ENCODE results near the gene HDGFL2. TPM values are rescaled to one million over a fixed set of nuclear protein-coding genes. Genes with fewer than 3 reads are reported as not detected.

The HDGFL2 gene
- total and polyA plus RNA-seq, 4 donors: 23.5 to 91.2 (median 64.4) TPM

DNA sequence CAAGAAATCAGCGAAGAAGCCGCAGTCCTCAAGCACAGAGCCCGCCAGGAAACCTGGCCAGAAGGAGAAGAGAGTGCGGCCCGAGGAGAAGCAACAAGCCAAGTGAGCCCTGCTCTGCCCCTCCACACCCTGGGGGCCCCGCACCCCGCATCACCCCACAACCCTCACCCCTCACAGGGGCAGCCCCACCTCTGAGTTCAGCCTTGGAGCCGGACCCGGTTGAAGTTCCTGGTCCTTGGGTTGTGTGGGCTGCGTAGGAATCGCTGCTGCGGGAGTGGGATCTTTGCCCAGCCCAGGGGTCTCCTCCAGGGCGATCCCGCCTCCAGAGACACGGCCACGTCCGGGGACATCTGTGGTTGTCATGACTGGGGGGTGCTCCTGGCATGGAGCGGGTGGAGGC is 24.2 kb downstream of the HDGFL2 start:
- no peaks in the 10 kb centered on the region for H3K27me3 ChIP-seq (ENCODE audit: control insufficient read depth, insufficient read depth, low read length)
- DNase-seq (ENCODE audit: low read depth in 4 of 6, low spot score in 6 of 6): no peak
- no peak overlapping the region for H3K4me3 ChIP-seq (ENCODE audit: low read depth, low read length)
- no peaks in the 10 kb centered on the region for H3K4me1 ChIP-seq (ENCODE audit: control insufficient read depth, insufficient read depth, low read length)
- WGBS (ENCODE audit: insufficient coverage): 87% methylated on average over 15 of the region's 18 CpGs
- no peak overlapping the region for H3K27ac ChIP-seq (ENCODE audit: low read depth, low read length)
- H3K36me3 ChIP-seq (ENCODE audit: control insufficient read depth, insufficient read depth, low read length): peaks cover 99% of the 10 kb centered on the region
- H3K9me3 ChIP-seq (ENCODE audit: control insufficient read depth, insufficient read depth, low read length): no peaks in the 10 kb centered on the region

DNA sequence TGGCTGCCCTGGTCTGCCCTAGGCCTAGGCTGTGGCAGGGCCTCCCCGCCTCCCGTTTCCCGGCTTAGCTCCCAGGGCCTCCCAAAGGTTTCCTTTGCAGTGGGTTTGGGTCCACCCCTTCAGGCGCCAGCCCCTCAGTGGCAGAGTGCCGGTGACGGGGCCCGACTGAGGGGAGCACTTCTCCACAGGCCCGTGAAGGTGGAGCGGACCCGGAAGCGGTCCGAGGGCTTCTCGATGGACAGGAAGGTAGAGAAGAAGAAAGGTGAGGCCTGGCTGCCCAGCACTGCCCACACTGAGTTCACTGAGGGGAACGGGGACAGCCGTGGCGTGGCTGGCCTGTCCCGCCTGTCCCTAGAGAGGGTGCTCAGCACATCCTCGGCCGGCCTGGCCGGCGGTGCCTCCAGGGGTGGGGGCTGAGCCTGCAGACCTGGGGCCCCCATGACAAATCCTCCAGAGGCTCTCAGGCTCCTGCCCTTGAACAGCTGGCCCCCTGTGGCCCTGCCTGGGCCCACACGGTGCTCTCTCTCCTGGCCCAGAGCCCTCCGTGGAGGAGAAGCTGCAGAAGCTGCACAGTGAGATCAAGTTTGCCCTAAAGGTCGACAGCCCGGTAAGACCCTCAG is 25.8 kb downstream of the HDGFL2 start:
- 92% methylated on average over 25 of the region's 25 CpGs for WGBS (ENCODE audit: insufficient coverage)
- no peaks in the 10 kb centered on the region for H3K4me1 ChIP-seq (ENCODE audit: control insufficient read depth, insufficient read depth, low read length)
- DNase-seq (ENCODE audit: low read depth in 4 of 6, low spot score in 6 of 6): no peak
- H3K4me3 ChIP-seq (ENCODE audit: low read depth, low read length): no peak overlapping the region
- no peak overlapping the region for H3K27ac ChIP-seq (ENCODE audit: low read depth, low read length)
- peaks cover 99% of the 10 kb centered on the region for H3K36me3 ChIP-seq (ENCODE audit: control insufficient read depth, insufficient read depth, low read length)
- H3K9me3 ChIP-seq (ENCODE audit: control insufficient read depth, insufficient read depth, low read length): no peaks in the 10 kb centered on the region
- no peaks in the 10 kb centered on the region for H3K27me3 ChIP-seq (ENCODE audit: control insufficient read depth, insufficient read depth, low read length)

DNA sequence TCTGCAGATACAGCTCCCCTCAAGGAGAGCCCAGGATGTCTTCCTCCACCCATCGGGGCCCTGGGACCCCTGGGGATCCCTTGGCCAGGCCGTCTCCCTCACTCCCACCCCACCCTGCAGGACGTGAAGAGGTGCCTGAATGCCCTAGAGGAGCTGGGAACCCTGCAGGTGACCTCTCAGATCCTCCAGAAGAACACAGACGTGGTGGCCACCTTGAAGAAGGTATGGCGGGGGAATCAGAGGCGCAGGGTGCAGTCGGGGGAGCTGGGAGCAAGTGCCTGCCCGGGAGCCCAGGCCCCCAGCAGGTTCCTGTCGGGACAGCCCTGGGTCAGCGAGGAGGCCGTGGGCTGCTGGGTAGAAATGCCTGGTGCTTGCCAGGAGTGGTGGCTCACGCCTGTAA is 26.6 kb downstream of the HDGFL2 start:
- Histone ChIP-seq H3K27ac (ENCODE audit: low read depth, low read length) (no peak overlapping the region), H3K27me3 (ENCODE audit: control insufficient read depth, insufficient read depth, low read length) (no peaks in the 10 kb centered on the region), H3K36me3 (ENCODE audit: control insufficient read depth, insufficient read depth, low read length) (peaks cover 99% of the 10 kb centered on the region), H3K9me3 (ENCODE audit: control insufficient read depth, insufficient read depth, low read length) (no peaks in the 10 kb centered on the region), H3K4me1 (ENCODE audit: control insufficient read depth, insufficient read depth, low read length) (no peaks in the 10 kb centered on the region), H3K4me3 (ENCODE audit: low read depth, low read length) (no peak overlapping the region)
- no peak for DNase-seq (ENCODE audit: low read depth in 4 of 6, low spot score in 6 of 6)
- WGBS (ENCODE audit: insufficient coverage): 95% methylated on average over 9 of the region's 12 CpGs

DNA sequence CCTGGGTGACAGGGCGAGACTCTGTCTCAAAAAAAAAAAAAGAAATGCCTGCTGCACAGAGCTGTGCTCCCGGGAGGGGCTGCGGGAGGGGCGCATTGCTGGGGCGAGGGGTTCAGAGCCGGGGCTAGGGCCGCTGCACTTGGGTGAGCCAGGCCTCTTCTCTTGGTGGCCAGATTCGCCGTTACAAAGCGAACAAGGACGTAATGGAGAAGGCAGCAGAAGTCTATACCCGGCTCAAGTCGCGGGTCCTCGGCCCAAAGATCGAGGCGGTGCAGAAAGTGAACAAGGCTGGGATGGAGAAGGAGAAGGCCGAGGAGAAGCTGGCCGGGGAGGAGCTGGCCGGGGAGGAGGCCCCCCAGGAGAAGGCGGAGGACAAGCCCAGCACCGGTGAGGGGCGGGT is 27.2 kb downstream of the HDGFL2 start:
- peaks cover 99% of the 10 kb centered on the region for H3K36me3 ChIP-seq (ENCODE audit: control insufficient read depth, insufficient read depth, low read length)
- WGBS (ENCODE audit: insufficient coverage): 94% methylated on average over 20 of the region's 23 CpGs
- DNase-seq (ENCODE audit: low read depth in 4 of 6, low spot score in 6 of 6): no peak
- H3K27ac ChIP-seq (ENCODE audit: low read depth, low read length): no peak overlapping the region
- H3K4me1 ChIP-seq (ENCODE audit: control insufficient read depth, insufficient read depth, low read length): no peaks in the 10 kb centered on the region
- no peaks in the 10 kb centered on the region for H3K27me3 ChIP-seq (ENCODE audit: control insufficient read depth, insufficient read depth, low read length)
- H3K4me3 ChIP-seq (ENCODE audit: low read depth, low read length): no peak overlapping the region
- no peaks in the 10 kb centered on the region for H3K9me3 ChIP-seq (ENCODE audit: control insufficient read depth, insufficient read depth, low read length)

DNA sequence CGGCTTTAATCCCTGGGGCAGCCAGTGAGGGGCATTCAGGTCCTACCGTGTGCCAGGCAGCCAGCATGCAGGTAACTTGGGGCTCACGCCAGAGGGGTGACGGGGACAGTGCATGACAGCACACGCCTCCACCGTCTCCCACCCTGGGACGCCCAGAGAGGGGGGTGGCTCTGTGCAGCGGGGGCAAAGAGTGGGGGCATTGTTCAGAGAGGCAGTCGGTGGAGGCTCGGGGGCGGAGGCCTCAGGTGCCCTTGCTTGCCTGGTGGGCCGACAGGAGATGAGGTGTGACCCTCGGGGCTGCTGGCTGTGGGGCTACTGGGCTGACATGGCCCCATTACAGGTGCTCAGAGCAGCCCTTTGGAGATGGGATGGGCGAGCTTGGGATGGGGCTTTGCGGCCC is 27.8 kb downstream of the HDGFL2 start:
- Histone ChIP-seq H3K27ac (ENCODE audit: low read depth, low read length) (no peak overlapping the region), H3K4me3 (ENCODE audit: low read depth, low read length) (no peak overlapping the region), H3K36me3 (ENCODE audit: control insufficient read depth, insufficient read depth, low read length) (peaks cover 99% of the 10 kb centered on the region), H3K27me3 (ENCODE audit: control insufficient read depth, insufficient read depth, low read length) (no peaks in the 10 kb centered on the region), H3K9me3 (ENCODE audit: control insufficient read depth, insufficient read depth, low read length) (no peaks in the 10 kb centered on the region), H3K4me1 (ENCODE audit: control insufficient read depth, insufficient read depth, low read length) (no peaks in the 10 kb centered on the region)
- no peak for DNase-seq (ENCODE audit: low read depth in 4 of 6, low spot score in 6 of 6)
- WGBS (ENCODE audit: insufficient coverage): 95% methylated on average over 13 of the region's 15 CpGs

DNA sequence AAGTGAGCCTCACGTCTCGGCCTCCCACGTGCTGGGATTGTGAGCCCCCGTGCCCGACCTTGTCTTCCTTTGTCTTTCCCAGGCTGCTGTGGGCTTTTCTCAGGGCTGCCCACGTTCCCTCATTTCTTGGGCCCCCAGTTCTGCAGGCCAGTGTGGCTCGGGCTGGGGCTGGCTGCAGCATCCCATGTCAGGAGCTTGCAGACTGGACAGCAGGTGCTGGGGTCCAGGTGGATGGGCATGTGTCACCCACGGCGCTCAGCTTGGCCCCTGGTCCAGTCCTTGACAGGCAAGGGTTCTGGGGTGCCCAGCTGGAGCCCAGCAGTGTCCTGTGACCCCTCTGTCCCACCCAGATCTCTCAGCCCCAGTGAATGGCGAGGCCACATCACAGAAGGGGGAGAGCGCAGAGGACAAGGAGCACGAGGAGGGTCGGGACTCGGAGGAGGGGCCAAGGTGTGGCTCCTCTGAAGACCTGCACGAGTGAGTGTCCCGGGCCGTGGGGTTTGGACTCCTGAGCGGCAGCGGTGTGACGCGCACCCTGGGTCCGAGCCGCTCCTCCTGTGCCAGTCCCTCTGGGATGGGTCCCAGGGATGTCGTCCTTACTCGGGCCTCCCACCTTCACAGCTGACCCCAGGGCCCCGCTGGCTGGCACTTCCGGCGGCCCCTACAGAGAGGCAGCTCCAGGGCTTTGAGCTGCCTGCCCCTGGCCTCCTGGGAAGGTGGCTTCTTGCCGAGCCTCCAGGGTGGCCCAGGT is 28.9 kb downstream of the HDGFL2 start:
- Histone ChIP-seq H3K27ac (ENCODE audit: low read depth, low read length) (no peak overlapping the region), H3K4me1 (ENCODE audit: control insufficient read depth, insufficient read depth, low read length) (no peaks in the 10 kb centered on the region)

DNA sequence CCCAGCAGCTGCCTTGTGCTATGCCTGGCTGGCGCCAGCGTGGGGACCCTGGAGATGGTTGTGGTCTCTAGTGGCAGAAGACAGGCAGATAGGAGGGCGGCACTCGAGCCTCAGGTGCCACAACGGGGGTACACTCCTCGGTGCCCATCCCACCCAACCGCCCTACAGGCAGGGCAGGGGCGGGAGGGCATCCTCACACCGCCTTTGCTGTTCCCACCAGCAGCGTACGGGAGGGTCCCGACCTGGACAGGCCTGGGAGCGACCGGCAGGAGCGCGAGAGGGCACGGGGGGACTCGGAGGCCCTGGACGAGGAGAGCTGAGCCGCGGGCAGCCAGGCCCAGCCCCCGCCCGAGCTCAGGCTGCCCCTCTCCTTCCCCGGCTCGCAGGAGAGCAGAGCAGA is 29.6 kb downstream of the HDGFL2 start:
- WGBS (ENCODE audit: insufficient coverage): 91% methylated on average over 23 of the region's 25 CpGs
- no peaks in the 10 kb centered on the region for H3K9me3 ChIP-seq (ENCODE audit: control insufficient read depth, insufficient read depth, low read length)
- no peaks in the 10 kb centered on the region for H3K4me1 ChIP-seq (ENCODE audit: control insufficient read depth, insufficient read depth, low read length)

More for the DNA sequence above, 28.9 kb downstream of the HDGFL2 start:
- peaks cover 99% of the 10 kb centered on the region for H3K36me3 ChIP-seq (ENCODE audit: control insufficient read depth, insufficient read depth, low read length)
- WGBS (ENCODE audit: insufficient coverage): 95% methylated on average over 29 of the region's 29 CpGs
- no peaks in the 10 kb centered on the region for H3K9me3 ChIP-seq (ENCODE audit: control insufficient read depth, insufficient read depth, low read length)
- H3K27me3 ChIP-seq (ENCODE audit: control insufficient read depth, insufficient read depth, low read length): no peaks in the 10 kb centered on the region
- no peak overlapping the region for H3K4me3 ChIP-seq (ENCODE audit: low read depth, low read length)
- no peak for DNase-seq (ENCODE audit: low read depth in 4 of 6, low spot score in 6 of 6)

DNA sequence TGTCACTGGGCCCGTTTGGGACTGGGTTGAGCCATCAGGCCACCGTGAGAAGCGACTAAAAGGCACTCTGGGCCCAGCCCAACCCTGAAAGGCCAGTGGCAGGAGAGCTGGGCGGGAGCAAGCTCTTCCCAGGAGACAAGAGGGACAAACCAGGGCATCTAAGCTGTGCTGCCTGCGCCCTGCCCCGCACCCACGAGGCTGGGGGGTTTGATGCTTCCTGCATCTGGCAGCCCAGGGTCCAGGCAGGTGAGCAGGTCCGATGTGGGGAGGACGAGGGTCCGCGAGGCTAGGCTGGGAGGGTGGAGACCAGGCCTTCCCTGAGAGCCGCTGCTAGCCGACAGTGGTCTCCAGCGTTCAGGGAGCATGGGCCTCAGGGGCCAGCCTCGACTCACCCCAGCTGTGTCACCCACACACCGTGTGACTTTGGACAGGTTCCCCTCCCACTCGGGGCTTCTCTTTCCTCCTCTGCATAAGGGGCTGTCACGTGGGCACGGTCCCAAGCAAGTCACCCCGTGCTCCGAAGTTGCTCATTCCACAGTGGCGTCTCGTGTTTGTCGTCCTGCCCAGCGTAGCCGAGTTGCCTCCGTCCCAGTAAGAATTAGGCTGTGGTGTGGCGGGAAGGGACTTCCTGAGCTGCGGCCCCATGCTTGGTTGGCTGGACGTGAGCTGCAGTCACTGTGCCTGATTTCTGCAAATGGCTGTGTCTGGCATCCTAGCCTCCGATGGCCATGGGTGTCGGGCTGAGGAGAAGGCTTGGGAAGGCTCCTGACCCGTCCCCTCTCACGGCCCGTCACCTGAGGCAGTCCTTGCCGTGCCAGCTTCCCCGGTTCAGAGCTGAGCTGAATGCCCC is 30.4 kb downstream of the HDGFL2 start:
- H3K9me3 ChIP-seq (ENCODE audit: control insufficient read depth, insufficient read depth, low read length): no peaks in the 10 kb centered on the region
- H3K27ac ChIP-seq (ENCODE audit: low read depth, low read length): no peak overlapping the region
- H3K27me3 ChIP-seq (ENCODE audit: control insufficient read depth, insufficient read depth, low read length): no peaks in the 10 kb centered on the region
- peaks cover 100% of the 10 kb centered on the region for H3K36me3 ChIP-seq (ENCODE audit: control insufficient read depth, insufficient read depth, low read length)
- H3K4me3 ChIP-seq (ENCODE audit: low read depth, low read length): no peak overlapping the region
- 93% methylated on average over 31 of the region's 37 CpGs for WGBS (ENCODE audit: insufficient coverage)
- no peaks in the 10 kb centered on the region for H3K4me1 ChIP-seq (ENCODE audit: control insufficient read depth, insufficient read depth, low read length)
- DNase-seq (ENCODE audit: low read depth in 4 of 6, low spot score in 6 of 6): no peak

More for the DNA sequence above, 29.6 kb downstream of the HDGFL2 start:
- DNase-seq (ENCODE audit: low read depth in 4 of 6, low spot score in 6 of 6): no peak
- H3K27ac ChIP-seq (ENCODE audit: low read depth, low read length): no peak overlapping the region
- H3K27me3 ChIP-seq (ENCODE audit: control insufficient read depth, insufficient read depth, low read length): no peaks in the 10 kb centered on the region
- peaks cover 99% of the 10 kb centered on the region for H3K36me3 ChIP-seq (ENCODE audit: control insufficient read depth, insufficient read depth, low read length)
- no peak overlapping the region for H3K4me3 ChIP-seq (ENCODE audit: low read depth, low read length)

DNA sequence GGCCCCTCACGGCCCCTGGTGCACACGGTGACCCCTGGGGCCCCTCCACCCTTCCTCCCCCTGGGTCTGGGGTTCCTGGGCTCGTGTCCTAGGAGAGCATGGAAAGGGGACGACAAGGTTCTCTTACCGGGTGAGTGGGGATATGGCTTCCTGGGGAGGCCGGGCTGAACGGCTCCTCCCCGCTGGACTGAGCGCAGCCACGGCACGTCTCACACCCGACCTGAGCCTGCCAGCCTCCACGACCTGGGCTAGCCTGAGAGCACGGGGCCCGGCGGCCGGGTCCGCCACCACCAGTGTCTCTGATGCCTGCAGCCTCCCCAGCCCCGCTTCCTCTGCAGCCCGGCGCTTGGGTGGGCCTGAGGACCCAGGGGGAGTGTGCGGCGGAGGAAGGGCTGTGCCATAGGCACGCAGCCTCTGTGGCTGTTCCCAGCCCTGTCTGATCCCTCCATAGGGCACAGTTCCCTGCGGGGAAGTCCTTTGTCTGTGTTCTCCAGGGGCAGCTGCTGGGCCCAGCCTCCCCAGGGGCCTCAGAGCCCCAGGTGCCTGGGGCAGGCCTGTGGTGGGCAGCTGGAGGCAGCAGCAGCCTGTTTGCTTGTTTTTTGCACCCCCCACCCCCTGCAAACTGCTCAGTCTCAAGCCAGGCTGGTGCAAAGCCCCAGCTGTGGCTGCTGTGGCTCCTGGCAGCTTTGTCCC is 31.2 kb downstream of the HDGFL2 start:
- peaks cover 98% of the 10 kb centered on the region for H3K36me3 ChIP-seq (ENCODE audit: control insufficient read depth, insufficient read depth, low read length)
- H3K9me3 ChIP-seq (ENCODE audit: control insufficient read depth, insufficient read depth, low read length): no peaks in the 10 kb centered on the region
- no peak overlapping the region for H3K27ac ChIP-seq (ENCODE audit: low read depth, low read length)
- 91% methylated on average over 21 of the region's 25 CpGs for WGBS (ENCODE audit: insufficient coverage)
- H3K27me3 ChIP-seq (ENCODE audit: control insufficient read depth, insufficient read depth, low read length): no peaks in the 10 kb centered on the region
- H3K4me3 ChIP-seq (ENCODE audit: low read depth, low read length): no peak overlapping the region
- DNase-seq (ENCODE audit: low read depth in 4 of 6, low spot score in 6 of 6): no peak
- no peaks in the 10 kb centered on the region for H3K4me1 ChIP-seq (ENCODE audit: control insufficient read depth, insufficient read depth, low read length)

Data from spinal cord (tissue), 10 donors.